Measurements from ENCODE around the gene SLC26A8. TPM values are rescaled to one million over a fixed set of nuclear protein-coding genes. Genes with fewer than 3 reads are reported as not detected.

Gene SLC26A8
- total RNA-seq, 1 experiment from 2014 or later = 0.09 TPM

- H4K20me1 ChIP-seq (ENCODE audit: control insufficient read depth, insufficient read depth, insufficient read length) = no peaks in the 10 kb centered on the region
- Mint-ChIP-seq H3K4me1 (peaks cover 2 to 38% of the 10 kb centered on the region in 2 experiments; a peak in 3 of 4 replicates), H3K27ac (peak overlapping the region in 1 of 3 experiments; percentile 17; a peak in 2 of 7 replicates)
These were observed 10.8 kb upstream of the SLC26A8 start for GRCh38 chr6:36035225-36035624.

More at GRCh38 chr6:36035225-36035624, 10.8 kb upstream of the SLC26A8 start:
- Histone ChIP-seq H3K79me2 (ENCODE audit: insufficient read depth, low read length) (peaks cover 17% of the 10 kb centered on the region; the same call in 1 of the 2 replicates), H3K23ac (ENCODE audit: insufficient read length, low read depth, low read length) (no peak overlapping the region), H4K5ac (ENCODE audit: insufficient read length, low read depth, low read length) (no peak overlapping the region), H4K91ac (ENCODE audit: insufficient read length, low read depth, low read length) (no peak overlapping the region), H3K27me3 (ENCODE audit: insufficient read depth, low read length) (no peaks in the 10 kb centered on the region), H3K18ac (ENCODE audit: insufficient read length, low read depth, low read length) (no peak overlapping the region), H4K8ac (replicated peaks; ENCODE audit: insufficient read length, low read depth, low read length) (no peak overlapping the region), H3K79me1 (ENCODE audit: insufficient read depth, low read depth, low read length, poor library complexity, severe bottlenecking) (peaks cover 9% of the 10 kb centered on the region), H2BK5ac (ENCODE audit: insufficient read length, low read length) (no peak overlapping the region), H2BK12ac (ENCODE audit: insufficient read length, low read depth, low read length) (no peak overlapping the region), H3K9me3 (ENCODE audit: control insufficient read depth, low read depth, low read length) (no peaks in the 10 kb centered on the region), H2AK5ac (ENCODE audit: insufficient read length, low read length) (no peak overlapping the region), H3K4me1 (ENCODE audit: insufficient read depth, low read length) (no peaks in the 10 kb centered on the region; the same call in 1 of the 2 replicates), H3K56ac (ENCODE audit: insufficient read length, low read depth, low read length) (no peak overlapping the region), H2BK15ac (ENCODE audit: low read depth, low read length) (no peak overlapping the region), H3K4me2 (ENCODE audit: insufficient read depth, insufficient read length, low read length) (no peak overlapping the region), H2BK20ac (ENCODE audit: low read depth, low read length, poor library complexity, severe bottlenecking) (no peak overlapping the region), H3K14ac (ENCODE audit: insufficient read depth, low read length) (no peak overlapping the region), H2BK120ac (ENCODE audit: low read depth, low read length, poor library complexity, severe bottlenecking) (no peak overlapping the region), H3K4ac (ENCODE audit: low read depth, low read length) (no peak overlapping the region), H3T11ph (ENCODE audit: low read length) (no peak overlapping the region), H3K9ac (ENCODE audit: extremely low read depth, insufficient read length, low read length) (no peak overlapping the region), H3K23me2 (ENCODE audit: insufficient read length, low read depth, low read length, poor library complexity, severe bottlenecking) (no peaks in the 10 kb centered on the region), H3K27ac (ENCODE audit: insufficient read length, low read depth, low read length) (no peak overlapping the region), H2AFZ (ENCODE audit: low read length) (no peak overlapping the region)
- Mint-ChIP-seq H3K9me3 (no peaks in the 10 kb centered on the region), H3K4me3 (no peak overlapping the region), H3K27me3 (ENCODE audit: low read depth) (no peaks in the 10 kb centered on the region), H3K36me3 (ENCODE audit: insufficient read depth in 1 of 3, low read depth in 3 of 3) (peaks cover 0 to 3% (median 0%) of the 10 kb centered on the region in 3 experiments; a peak in 2 of 7 replicates)
- WGBS (ENCODE audit: extremely low coverage, insufficient read length, low lambda C conversion rate) = no CpG with 5 or more reads among the region's 4 CpGs
- DNase-seq = no peak
- no peak for TF ChIP-seq CTCF (conservative IDR thresholded peaks at IDR 0.05)
